Neural progenitor cell (in vitro differentiated cells): ENCODE results near the gene LIPC. TPM values are rescaled to one million over a fixed set of nuclear protein-coding genes. Genes with fewer than 3 reads are reported as not detected.

ENCODE experiments used
- DNase-seq: peaks from one replicate; pipeline ENCODE4 v3.0.0-alpha.2; 2016; ENCODE audit warnings: low spot score
- H2AFZ ChIP-seq: fragments of 200-600 bp; sonication (generic); replicated peaks from 2 replicates; pipeline ENCODE4 v1.6.1; 2016; ENCODE audit warnings: antibody characterized with exemption
- H3F3A ChIP-seq: fragments of 200-600 bp; sonication (generic); 2 replicates; pipeline ENCODE4 v1.6.1; 2016; ENCODE audit warnings: antibody characterized with exemption, low read depth
- H3K27ac ChIP-seq: fragments of 200-600 bp; sonication (generic); 2 replicates; pipeline ENCODE4 v1.5.1; 2016; ENCODE audit warnings: mild to moderate bottlenecking
- H3K27me3 ChIP-seq: fragments of 200-600 bp; sonication (generic); 2 replicates; pipeline ENCODE4 v1.6.1; 2016; ENCODE audit warnings: mild to moderate bottlenecking, moderate library complexity
- H3K36me3 ChIP-seq: fragments of 200-600 bp; sonication (generic); 2 replicates; pipeline ENCODE4 v1.5.1; 2016
- H3K4me1 ChIP-seq: fragments of 200-600 bp; sonication (generic); 2 replicates; pipeline ENCODE4 v1.6.1; 2016; ENCODE audit warnings: mixed run types
- H3K4me2 ChIP-seq: fragments of 200-600 bp; sonication (generic); 2 replicates; pipeline ENCODE4 v1.6.1; 2016
- H3K4me3 ChIP-seq: fragments of 200-600 bp; sonication (generic); 2 replicates; pipeline ENCODE4 v1.5.1; 2016
- H3K79me2 ChIP-seq: fragments of 200-600 bp; sonication (generic); 2 replicates; pipeline ENCODE4 v1.6.1; 2016; ENCODE audit warnings: low read depth
- H3K9ac ChIP-seq: fragments of 200-600 bp; sonication (generic); 2 replicates; pipeline ENCODE4 v1.6.1; 2016
- H3K9me3 ChIP-seq: fragments of 200-600 bp; sonication (generic); 2 replicates; pipeline ENCODE4 v1.5.1; 2016; ENCODE audit warnings: low read depth
- H4K20me1 ChIP-seq: fragments of 200-600 bp; sonication (generic); 2 replicates; pipeline ENCODE4 v1.6.1; 2016; ENCODE audit warnings: low read depth
- H3K27ac Mint-ChIP-seq: 3 replicates; pipeline ENCODE4 v1.8.0; 2021; ENCODE audit warnings: mixed read lengths
- H3K27me3 Mint-ChIP-seq: 2 replicates; pipeline ENCODE4 v1.8.0; 2022; ENCODE audit warnings: low read depth, mild to moderate bottlenecking, inconsistent platforms, moderate library complexity, mixed read lengths; ENCODE audit not compliant: insufficient read depth
- H3K36me3 Mint-ChIP-seq: 3 replicates; pipeline ENCODE4 v1.8.0; 2021; ENCODE audit warnings: mixed read lengths
- H3K4me1 Mint-ChIP-seq: 3 replicates; pipeline ENCODE4 v1.8.0; 2021; ENCODE audit warnings: mixed read lengths
- H3K4me3 Mint-ChIP-seq: 3 replicates; pipeline ENCODE4 v1.8.0; 2021; ENCODE audit warnings: mild to moderate bottlenecking, moderate library complexity, mixed read lengths
- H3K9me3 Mint-ChIP-seq: 3 replicates; pipeline ENCODE4 v1.8.0; 2020; ENCODE audit warnings: mixed read lengths
- EZH2 ChIP-seq: fragments of 200-600 bp; sonication (generic); IDR thresholded peaks from 2 replicates; pipeline ENCODE4 v1.6.1; 2017; ENCODE audit warnings: antibody characterized with exemption, mild to moderate bottlenecking, moderate library complexity
- EZH2phosphoT487 ChIP-seq: fragments of 200-600 bp; sonication (generic); IDR thresholded peaks from 2 replicates; pipeline ENCODE4 v1.6.1; 2017; ENCODE audit warnings: antibody characterized with exemption
- total RNA-seq: library from RNA; depleted of rRNA; stranded (reverse); fragments of >200 nt; gene quantifications from 2 replicates; pipeline ENCODE4 v1.2.3, GENCODE V29; 2015; ENCODE audit warnings: low replicate concordance
- TF ChIP-seq, protein P1 (sequence below): fragments of 200-600 bp; sonication (generic); IDR thresholded peaks from 2 replicates; pipeline ENCODE4 v1.5.1; 2017; ENCODE audit warnings: antibody characterized with exemption, mild to moderate bottlenecking

Gene LIPC
- total RNA-seq, 1 donor from 2014 or later, result not detected

DNA sequence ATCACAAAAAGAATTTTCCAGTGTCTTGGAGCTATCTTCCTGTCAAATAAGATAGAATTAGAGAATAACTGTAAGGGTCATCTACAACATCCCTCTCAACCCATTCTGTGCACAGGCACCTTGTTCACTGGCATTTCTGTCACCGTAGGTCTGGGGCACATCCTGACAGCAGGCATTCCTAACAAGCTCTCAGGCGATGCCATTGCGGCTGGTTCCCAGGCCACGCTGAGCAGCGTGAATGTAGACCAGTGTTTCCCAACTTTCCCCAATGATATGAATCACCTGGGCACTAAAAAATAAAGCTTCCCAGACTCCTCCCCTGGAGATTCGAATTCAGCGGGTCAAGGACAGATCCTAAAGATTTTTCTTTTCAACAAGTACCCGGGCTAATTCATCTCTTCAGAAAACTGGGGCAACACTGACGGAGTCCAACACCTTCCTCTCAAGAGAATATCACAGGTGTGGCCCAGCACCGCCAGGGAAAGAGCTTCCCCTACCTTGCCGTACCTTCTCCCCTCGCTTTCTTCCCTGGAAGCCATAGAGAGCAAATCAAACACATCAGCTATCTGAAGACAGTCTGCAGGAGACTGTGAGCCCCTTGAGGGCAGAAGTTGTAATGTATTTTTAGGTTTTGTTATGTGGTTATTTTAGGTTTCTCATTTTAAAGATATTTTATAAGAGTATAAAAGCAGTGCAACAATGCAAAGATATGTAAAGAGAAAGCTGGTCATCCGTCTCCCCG is 143.4 kb downstream of the LIPC start:
- no peak overlapping the region for H3K4me3 Mint-ChIP-seq

GRCh38 chr15:58576657-58577056 is 144.9 kb downstream of the LIPC start:
- TF ChIP-seq EZH2 (no peak), EZH2phosphoT487 (no peak)
- TF ChIP-seq, protein P1, sequence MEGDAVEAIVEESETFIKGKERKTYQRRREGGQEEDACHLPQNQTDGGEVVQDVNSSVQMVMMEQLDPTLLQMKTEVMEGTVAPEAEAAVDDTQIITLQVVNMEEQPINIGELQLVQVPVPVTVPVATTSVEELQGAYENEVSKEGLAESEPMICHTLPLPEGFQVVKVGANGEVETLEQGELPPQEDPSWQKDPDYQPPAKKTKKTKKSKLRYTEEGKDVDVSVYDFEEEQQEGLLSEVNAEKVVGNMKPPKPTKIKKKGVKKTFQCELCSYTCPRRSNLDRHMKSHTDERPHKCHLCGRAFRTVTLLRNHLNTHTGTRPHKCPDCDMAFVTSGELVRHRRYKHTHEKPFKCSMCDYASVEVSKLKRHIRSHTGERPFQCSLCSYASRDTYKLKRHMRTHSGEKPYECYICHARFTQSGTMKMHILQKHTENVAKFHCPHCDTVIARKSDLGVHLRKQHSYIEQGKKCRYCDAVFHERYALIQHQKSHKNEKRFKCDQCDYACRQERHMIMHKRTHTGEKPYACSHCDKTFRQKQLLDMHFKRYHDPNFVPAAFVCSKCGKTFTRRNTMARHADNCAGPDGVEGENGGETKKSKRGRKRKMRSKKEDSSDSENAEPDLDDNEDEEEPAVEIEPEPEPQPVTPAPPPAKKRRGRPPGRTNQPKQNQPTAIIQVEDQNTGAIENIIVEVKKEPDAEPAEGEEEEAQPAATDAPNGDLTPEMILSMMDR, result no peak
- Histone ChIP-seq H3F3A (no peaks in the 10 kb centered on the region), H3K4me2 (no peak overlapping the region), H4K20me1 (no peaks in the 10 kb centered on the region), H2AFZ (no peak overlapping the region), H3K4me3 (no peak overlapping the region), H3K79me2 (no peaks in the 10 kb centered on the region), H3K4me1 (no peaks in the 10 kb centered on the region), H3K9me3 (no peaks in the 10 kb centered on the region), H3K27ac (no peak overlapping the region), H3K36me3 (no peaks in the 10 kb centered on the region), H3K27me3 (no peaks in the 10 kb centered on the region), H3K9ac (no peak overlapping the region)
- Mint-ChIP-seq H3K4me3 (no peak overlapping the region), H3K27ac (no peak overlapping the region), H3K9me3 (no peaks in the 10 kb centered on the region), H3K27me3 (peaks cover 7% of the 10 kb centered on the region), H3K36me3 (no peaks in the 10 kb centered on the region), H3K4me1 (no peaks in the 10 kb centered on the region)
- no peak for DNase-seq

More for the DNA sequence above, 143.4 kb downstream of the LIPC start:
- H3K9ac ChIP-seq, result no peak overlapping the region
- no peaks in the 10 kb centered on the region for H3F3A ChIP-seq
- Mint-ChIP-seq H3K9me3 (no peaks in the 10 kb centered on the region), H3K27me3 (peaks cover 5% of the 10 kb centered on the region), H3K36me3 (no peaks in the 10 kb centered on the region), H3K27ac (no peak overlapping the region), H3K4me1 (peaks cover 3% of the 10 kb centered on the region)
- TF ChIP-seq, protein P1, result no peak
- TF ChIP-seq EZH2phosphoT487 (no peak), EZH2 (no peak)
- H4K20me1 ChIP-seq, result no peaks in the 10 kb centered on the region
- H3K27me3 ChIP-seq, result no peaks in the 10 kb centered on the region
- H3K27ac ChIP-seq, result no peak overlapping the region
- no peaks in the 10 kb centered on the region for H3K36me3 ChIP-seq
- no peaks in the 10 kb centered on the region for H3K79me2 ChIP-seq
- no peak overlapping the region for H2AFZ ChIP-seq
- H3K9me3 ChIP-seq, result no peaks in the 10 kb centered on the region
- H3K4me2 ChIP-seq, result no peak overlapping the region
- H3K4me3 ChIP-seq, result no peak overlapping the region
- H3K4me1 ChIP-seq, result no peaks in the 10 kb centered on the region
- no peak for DNase-seq

GRCh38 chr15:58582160-58582559 is 150.4 kb downstream of the LIPC start:
- H3K4me2 ChIP-seq, result no peak overlapping the region
- DNase-seq, result no peak
- H4K20me1 ChIP-seq, result no peaks in the 10 kb centered on the region
- H3K9me3 ChIP-seq, result peaks cover 4% of the 10 kb centered on the region
- Mint-ChIP-seq H3K9me3 (peaks cover 8% of the 10 kb centered on the region), H3K4me1 (peaks cover 4% of the 10 kb centered on the region), H3K4me3 (no peak overlapping the region), H3K27me3 (peaks cover 6% of the 10 kb centered on the region), H3K36me3 (no peaks in the 10 kb centered on the region), H3K27ac (no peak overlapping the region)
- no peaks in the 10 kb centered on the region for H3F3A ChIP-seq
- H3K4me3 ChIP-seq, result no peak overlapping the region
- H3K36me3 ChIP-seq, result no peaks in the 10 kb centered on the region
- no peak overlapping the region for H3K9ac ChIP-seq
- no peak overlapping the region for H3K27ac ChIP-seq
- no peaks in the 10 kb centered on the region for H3K27me3 ChIP-seq
- no peak overlapping the region for H2AFZ ChIP-seq
- TF ChIP-seq EZH2, result no peak
- no peak for TF ChIP-seq EZH2phosphoT487
- TF ChIP-seq, protein P1, result no peak
- no peaks in the 10 kb centered on the region for H3K79me2 ChIP-seq
- no peaks in the 10 kb centered on the region for H3K4me1 ChIP-seq
